H9 (cell line): ENCODE results near the gene TTC32. TPM values are rescaled to one million over a fixed set of nuclear protein-coding genes. Genes with fewer than 3 reads are reported as not detected.

Source experiments
- DNase-seq: peaks from one replicate; pipeline ENCODE4 v3.0.0-alpha.2; 2017
- H2AFZ ChIP-seq: one replicate; pipeline ENCODE4 v1.6.1; 2013; ENCODE audit warnings: mild to moderate bottlenecking, low read length, control low read depth, moderate library complexity
- H2AK5ac ChIP-seq: 2 replicates; pipeline ENCODE4 v1.6.1; 2013; ENCODE audit warnings: low read length, control low read depth, mixed read lengths; ENCODE audit not compliant: insufficient read length
- H2BK120ac ChIP-seq: one replicate; pipeline ENCODE4 v1.6.1; 2013; ENCODE audit warnings: low read depth, mild to moderate bottlenecking, low read length, control low read depth, inconsistent platforms; ENCODE audit not compliant: poor library complexity, severe bottlenecking
- H2BK12ac ChIP-seq: 2 replicates; pipeline ENCODE4 v1.6.1; 2013; ENCODE audit warnings: low read length, control low read depth, mixed read lengths, low read depth; ENCODE audit not compliant: insufficient read length
- H2BK15ac ChIP-seq: 2 replicates; pipeline ENCODE4 v1.6.1; 2013; ENCODE audit warnings: low read depth, low read length, control low read depth
- H2BK20ac ChIP-seq: one replicate; pipeline ENCODE4 v1.6.1; 2013; ENCODE audit warnings: low read depth, mild to moderate bottlenecking, low read length, control low read depth, inconsistent platforms; ENCODE audit not compliant: poor library complexity, severe bottlenecking
- H2BK5ac ChIP-seq: 2 replicates; pipeline ENCODE4 v1.6.1; 2013; ENCODE audit warnings: low read length, control low read depth, mixed read lengths; ENCODE audit not compliant: insufficient read length
- H3K14ac ChIP-seq: 2 replicates; pipeline ENCODE4 v1.6.1; 2013; ENCODE audit warnings: low read length, control low read depth; ENCODE audit not compliant: insufficient read depth
- H3K18ac ChIP-seq: 2 replicates; pipeline ENCODE4 v1.6.1; 2013; ENCODE audit warnings: low read depth, mild to moderate bottlenecking, mixed read lengths, low read length, control low read depth; ENCODE audit not compliant: insufficient read length
- H3K23ac ChIP-seq: 2 replicates; pipeline ENCODE4 v1.6.1; 2013; ENCODE audit warnings: low read length, control low read depth, mixed read lengths, low read depth; ENCODE audit not compliant: insufficient read length
- H3K23me2 ChIP-seq: 2 replicates; pipeline ENCODE4 v1.6.1; 2013; ENCODE audit warnings: low read depth, mild to moderate bottlenecking, mixed read lengths, low read length, control low read depth; ENCODE audit not compliant: insufficient read length, poor library complexity, severe bottlenecking
- H3K27ac ChIP-seq: 2 replicates; pipeline ENCODE4 v1.5.1; 2013; ENCODE audit warnings: low read length, control low read depth, mixed read lengths, low read depth; ENCODE audit not compliant: insufficient read length
- H3K27me3 ChIP-seq: 2 replicates; pipeline ENCODE4 v1.6.1; 2013; ENCODE audit warnings: low read length, control low read depth, inconsistent platforms; ENCODE audit not compliant: insufficient read depth
- H3K4ac ChIP-seq: 2 replicates; pipeline ENCODE4 v1.6.1; 2013; ENCODE audit warnings: low read depth, mild to moderate bottlenecking, control low read depth, inconsistent platforms, low read length, moderate library complexity
- H3K4me1 ChIP-seq: 2 replicates; pipeline ENCODE4 v1.6.1; 2013; ENCODE audit warnings: low read length, control low read depth, inconsistent platforms; ENCODE audit not compliant: insufficient read depth
- H3K4me2 ChIP-seq: 2 replicates; pipeline ENCODE4 v1.6.1; 2013; ENCODE audit warnings: low read length, control low read depth, mixed read lengths; ENCODE audit not compliant: insufficient read length, insufficient read depth
- H3K56ac ChIP-seq: 2 replicates; pipeline ENCODE4 v1.6.1; 2013; ENCODE audit warnings: low read depth, mild to moderate bottlenecking, mixed read lengths, low read length, control low read depth; ENCODE audit not compliant: insufficient read length
- H3K79me1 ChIP-seq: 2 replicates; pipeline ENCODE4 v1.6.1; 2013; ENCODE audit warnings: low read depth, mild to moderate bottlenecking, moderate library complexity, low read length, control low read depth, inconsistent platforms; ENCODE audit not compliant: insufficient read depth, poor library complexity, severe bottlenecking
- H3K79me2 ChIP-seq: 2 replicates; pipeline ENCODE4 v1.6.1; 2013; ENCODE audit warnings: low read length, control low read depth, inconsistent platforms; ENCODE audit not compliant: insufficient read depth
- H3K9ac ChIP-seq: 2 replicates; pipeline ENCODE4 v1.6.1; 2013; ENCODE audit warnings: low read length, control low read depth, mixed read lengths; ENCODE audit not compliant: insufficient read length; ENCODE audit errors: extremely low read depth
- H3K9me3 ChIP-seq: one replicate; pipeline ENCODE4 v1.6.1; 2013; ENCODE audit warnings: low read depth, low read length, inconsistent platforms; ENCODE audit not compliant: control insufficient read depth
- H3T11ph ChIP-seq: one replicate; pipeline ENCODE4 v1.6.1; 2013; ENCODE audit warnings: mild to moderate bottlenecking, low read length, control low read depth, inconsistent platforms
- H4K20me1 ChIP-seq: one replicate; pipeline ENCODE4 v1.6.1; 2013; ENCODE audit not compliant: control insufficient read depth, insufficient read length, insufficient read depth
- H4K5ac ChIP-seq: 2 replicates; pipeline ENCODE4 v1.6.1; 2013; ENCODE audit warnings: low read depth, mild to moderate bottlenecking, mixed read lengths, low read length, control low read depth; ENCODE audit not compliant: insufficient read length
- H4K8ac ChIP-seq: replicated peaks from 2 replicates; pipeline ENCODE4 v1.6.1; 2013; ENCODE audit warnings: low read length, control low read depth, mixed read lengths, low read depth; ENCODE audit not compliant: insufficient read length
- H4K91ac ChIP-seq: 2 replicates; pipeline ENCODE4 v1.6.1; 2013; ENCODE audit warnings: low read depth, mild to moderate bottlenecking, moderate library complexity, mixed read lengths, low read length, control low read depth; ENCODE audit not compliant: insufficient read length
- H3K27ac Mint-ChIP-seq, 3 experiments: 2 replicates in 2 of 3; 3 replicates in 1 of 3; pipeline ENCODE4 v1.8.0; 2020 to 2021; ENCODE audit warnings: mixed read lengths in 3 of 3, mild to moderate bottlenecking in 1 of 3, moderate library complexity in 1 of 3
- H3K27me3 Mint-ChIP-seq: 2 replicates; pipeline ENCODE4 v1.8.0; 2021; ENCODE audit warnings: low read depth, mild to moderate bottlenecking, moderate library complexity, mixed read lengths
- H3K36me3 Mint-ChIP-seq, 3 experiments: 2 replicates in 2 of 3; 3 replicates in 1 of 3; pipeline ENCODE4 v1.8.0; 2020 to 2021; ENCODE audit warnings: low read depth in 3 of 3, mixed read lengths in 3 of 3; ENCODE audit not compliant: insufficient read depth in 1 of 3
- H3K4me1 Mint-ChIP-seq, 2 experiments: 2 replicates each; pipeline ENCODE4 v1.8.0; 2020; ENCODE audit warnings: mixed read lengths in 2 of 2
- H3K4me3 Mint-ChIP-seq, 2 experiments: 2 replicates in 1 of 2; 3 replicates in 1 of 2; pipeline ENCODE4 v1.8.0; 2020 to 2021; ENCODE audit warnings: mild to moderate bottlenecking in 2 of 2, mixed read lengths in 2 of 2, moderate library complexity in 1 of 2
- H3K9me3 Mint-ChIP-seq, 2 experiments: 2 replicates in 1 of 2; 3 replicates in 1 of 2; pipeline ENCODE4 v1.8.0; 2020; ENCODE audit warnings: mild to moderate bottlenecking in 2 of 2, mixed read lengths in 2 of 2, moderate library complexity in 1 of 2
- WGBS: extraction: QIAGEN DNeasy Blood & Tissue Kit; methylation state at CpG from one replicate; pipeline ENCODE4 v1.1.7; 2013; ENCODE audit warnings: missing lambda C conversion rate, low lambda C conversion rate, mixed read lengths; ENCODE audit not compliant: insufficient read length; ENCODE audit errors: extremely low coverage; 5-methylcytosine and 5-hydroxymethylcytosine counted together
- total RNA-seq: library from RNA; stranded (reverse); gene quantifications from 2 replicates; pipeline ENCODE4 v1.2.1, GENCODE V29; 2021
- TF ChIP-seq, protein P1 (sequence below): fragments of 200-600 bp; sonication (generic); conservative IDR thresholded peaks from 3 replicates; pipeline ENCODE4 v1.8.0; 2021; ENCODE audit warnings: antibody characterized with exemption, mild to moderate bottlenecking

The TTC32 gene
- total RNA-seq, 1 experiment from 2014 or later = 8.9 TPM

- Histone ChIP-seq H4K5ac (no peak overlapping the region), H2AK5ac (no peak overlapping the region), H3K56ac (no peak overlapping the region), H3T11ph (no peak overlapping the region), H3K79me1 (no peaks in the 10 kb centered on the region), H3K9me3 (no peaks in the 10 kb centered on the region), H3K18ac (no peak overlapping the region), H2BK5ac (no peak overlapping the region), H3K23me2 (no peaks in the 10 kb centered on the region), H3K79me2 (no peaks in the 10 kb centered on the region), H4K8ac (no peak overlapping the region), H3K4me1 (no peaks in the 10 kb centered on the region), H2BK120ac (no peak overlapping the region), H4K20me1 (no peaks in the 10 kb centered on the region), H2BK12ac (no peak overlapping the region), H3K9ac (no peak overlapping the region), H3K23ac (no peak overlapping the region), H2BK15ac (no peak overlapping the region), H3K27me3 (no peaks in the 10 kb centered on the region), H3K4me2 (no peak overlapping the region), H2BK20ac (no peak overlapping the region), H3K4ac (no peak overlapping the region), H3K27ac (no peak overlapping the region), H2AFZ (no peak overlapping the region), H3K14ac (no peak overlapping the region), H4K91ac (no peak overlapping the region)
- DNase-seq = no peak
- Mint-ChIP-seq H3K4me3 (no peak overlapping the region), H3K27me3 (no peaks in the 10 kb centered on the region), H3K4me1 (peaks cover 6 to 9% of the 10 kb centered on the region in 2 experiments), H3K36me3 (peaks cover 7 to 15% (median 14%) of the 10 kb centered on the region in 3 experiments), H3K9me3 (no peaks in the 10 kb centered on the region), H3K27ac (no peak overlapping the region)
- WGBS = no CpG with 5 or more reads among the region's 1 CpG
- TF ChIP-seq, protein P1, sequence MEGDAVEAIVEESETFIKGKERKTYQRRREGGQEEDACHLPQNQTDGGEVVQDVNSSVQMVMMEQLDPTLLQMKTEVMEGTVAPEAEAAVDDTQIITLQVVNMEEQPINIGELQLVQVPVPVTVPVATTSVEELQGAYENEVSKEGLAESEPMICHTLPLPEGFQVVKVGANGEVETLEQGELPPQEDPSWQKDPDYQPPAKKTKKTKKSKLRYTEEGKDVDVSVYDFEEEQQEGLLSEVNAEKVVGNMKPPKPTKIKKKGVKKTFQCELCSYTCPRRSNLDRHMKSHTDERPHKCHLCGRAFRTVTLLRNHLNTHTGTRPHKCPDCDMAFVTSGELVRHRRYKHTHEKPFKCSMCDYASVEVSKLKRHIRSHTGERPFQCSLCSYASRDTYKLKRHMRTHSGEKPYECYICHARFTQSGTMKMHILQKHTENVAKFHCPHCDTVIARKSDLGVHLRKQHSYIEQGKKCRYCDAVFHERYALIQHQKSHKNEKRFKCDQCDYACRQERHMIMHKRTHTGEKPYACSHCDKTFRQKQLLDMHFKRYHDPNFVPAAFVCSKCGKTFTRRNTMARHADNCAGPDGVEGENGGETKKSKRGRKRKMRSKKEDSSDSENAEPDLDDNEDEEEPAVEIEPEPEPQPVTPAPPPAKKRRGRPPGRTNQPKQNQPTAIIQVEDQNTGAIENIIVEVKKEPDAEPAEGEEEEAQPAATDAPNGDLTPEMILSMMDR = no peak
Observed at GRCh38 chr2:19914266-19914975, 12.6 kb upstream of the TTC32 start.
